Measurements from ENCODE around the gene TMEM51. TPM values are rescaled to one million over a fixed set of nuclear protein-coding genes. Genes with fewer than 3 reads are reported as not detected.

The TMEM51 gene
- total and polyA plus RNA-seq, 2 donors (not counting 1 experiment from before 2014, with no cell fraction given): 0.06 to 0.30 TPM

DNA sequence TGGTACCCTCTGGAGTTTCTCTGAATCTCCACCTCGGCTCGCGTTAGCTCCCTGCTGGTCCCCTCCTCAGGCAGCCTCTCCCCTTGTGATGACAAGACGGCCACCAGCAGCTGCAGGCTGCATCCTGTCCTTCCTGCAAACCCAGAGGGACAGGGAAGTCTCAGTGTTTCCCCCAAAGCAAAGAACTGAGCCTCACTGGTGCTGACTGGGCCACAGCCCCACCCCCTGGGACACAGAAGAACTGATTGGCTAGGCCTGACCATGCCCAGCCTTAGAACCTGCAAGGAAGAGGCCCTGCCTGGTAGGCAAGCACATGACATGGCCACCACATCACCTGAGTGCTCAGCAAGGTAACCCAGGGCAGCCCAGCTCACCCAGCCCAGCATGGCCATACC, 34.6 kb downstream of the TMEM51 start:
- no peak for ATAC-seq (ENCODE audit: low read depth)
- Histone ChIP-seq H3K27me3 (replicated peaks in 1 of 4; ENCODE audit: control extremely low read depth in 1 of 4, control insufficient read depth in 3 of 4, insufficient read depth in 4 of 4, low read length in 3 of 4) (no peaks in the 10 kb centered on the region), H3K79me2 (ENCODE audit: control insufficient read depth, insufficient read depth, low read length) (no peaks in the 10 kb centered on the region), H3K4me2 (replicated peaks; ENCODE audit: low read depth, low read length, poor library complexity, severe bottlenecking) (no peak overlapping the region), H3K9ac (ENCODE audit: low read length) (no peak overlapping the region), H3K4me1 (ENCODE audit: control insufficient read depth in 2 of 2, insufficient read depth in 2 of 2, low read length in 2 of 2) (no peaks in the 10 kb centered on the region), H3K4me3 (ENCODE audit: control extremely low read depth in 1 of 5, extremely low read depth in 1 of 5, insufficient read depth in 1 of 5, low read depth in 2 of 5, low read length in 4 of 5) (no peak overlapping the region), H3K27ac (ENCODE audit: low read length in 2 of 2) (no peak overlapping the region), H2AFZ (ENCODE audit: insufficient read depth, low read depth, low read length, poor library complexity, severe bottlenecking) (no peak overlapping the region), H3K9me3 (ENCODE audit: control extremely low read depth in 1 of 3, control insufficient read depth in 2 of 3, insufficient read depth in 1 of 3, low read length in 2 of 3) (no peaks in the 10 kb centered on the region), H3K36me3 (replicated peaks in 1 of 2; ENCODE audit: control extremely low read depth in 1 of 2, control insufficient read depth in 1 of 2, extremely low read depth in 1 of 2, insufficient read depth in 2 of 2, low read length in 1 of 2) (no peaks in the 10 kb centered on the region), H4K20me1 (ENCODE audit: control insufficient read depth, insufficient read depth, low read length, poor library complexity, severe bottlenecking) (no peaks in the 10 kb centered on the region)
- DNase-seq: no peak
- Mint-ChIP-seq H3K27ac (no peak overlapping the region), H3K27me3 (peaks cover 28% of the 10 kb centered on the region), H3K4me1 (no peaks in the 10 kb centered on the region), H3K9me3 (ENCODE audit: insufficient read depth) (no peaks in the 10 kb centered on the region), H3K4me3 (no peak overlapping the region)
- TF ChIP-seq, protein P1, sequence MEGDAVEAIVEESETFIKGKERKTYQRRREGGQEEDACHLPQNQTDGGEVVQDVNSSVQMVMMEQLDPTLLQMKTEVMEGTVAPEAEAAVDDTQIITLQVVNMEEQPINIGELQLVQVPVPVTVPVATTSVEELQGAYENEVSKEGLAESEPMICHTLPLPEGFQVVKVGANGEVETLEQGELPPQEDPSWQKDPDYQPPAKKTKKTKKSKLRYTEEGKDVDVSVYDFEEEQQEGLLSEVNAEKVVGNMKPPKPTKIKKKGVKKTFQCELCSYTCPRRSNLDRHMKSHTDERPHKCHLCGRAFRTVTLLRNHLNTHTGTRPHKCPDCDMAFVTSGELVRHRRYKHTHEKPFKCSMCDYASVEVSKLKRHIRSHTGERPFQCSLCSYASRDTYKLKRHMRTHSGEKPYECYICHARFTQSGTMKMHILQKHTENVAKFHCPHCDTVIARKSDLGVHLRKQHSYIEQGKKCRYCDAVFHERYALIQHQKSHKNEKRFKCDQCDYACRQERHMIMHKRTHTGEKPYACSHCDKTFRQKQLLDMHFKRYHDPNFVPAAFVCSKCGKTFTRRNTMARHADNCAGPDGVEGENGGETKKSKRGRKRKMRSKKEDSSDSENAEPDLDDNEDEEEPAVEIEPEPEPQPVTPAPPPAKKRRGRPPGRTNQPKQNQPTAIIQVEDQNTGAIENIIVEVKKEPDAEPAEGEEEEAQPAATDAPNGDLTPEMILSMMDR (IDR thresholded peaks at IDR 0.05): no peak
- no peak for TF ChIP-seq EZH2 (IDR thresholded peaks at IDR 0.05; ENCODE audit: borderline replicate concordance, insufficient read depth, low read depth, low read length, poor library complexity, severe bottlenecking)
- ChIA-PET CTCF (no interaction called here), POLR2A (no interaction called here)
- intact Hi-C loops (cut with micrococcal nuclease): no loop called here
- WGBS (ENCODE audit: insufficient coverage): 72% methylated on average over 4 of the region's 4 CpGs

- H3K4me1 Mint-ChIP-seq: no peaks in the 10 kb centered on the region
- Histone ChIP-seq H3K79me2 (ENCODE audit: control insufficient read depth, insufficient read depth, low read length) (no peaks in the 10 kb centered on the region), H3K4me3 (ENCODE audit: control extremely low read depth in 1 of 5, extremely low read depth in 1 of 5, insufficient read depth in 1 of 5, low read depth in 2 of 5, low read length in 4 of 5) (no peak overlapping the region), H3K9me3 (ENCODE audit: control extremely low read depth in 1 of 3, control insufficient read depth in 2 of 3, insufficient read depth in 1 of 3, low read length in 2 of 3) (no peaks in the 10 kb centered on the region), H2AFZ (ENCODE audit: insufficient read depth, low read depth, low read length, poor library complexity, severe bottlenecking) (no peak overlapping the region), H3K9ac (ENCODE audit: low read length) (no peak overlapping the region), H4K20me1 (ENCODE audit: control insufficient read depth, insufficient read depth, low read length, poor library complexity, severe bottlenecking) (no peaks in the 10 kb centered on the region), H3K4me1 (ENCODE audit: control insufficient read depth in 2 of 2, insufficient read depth in 2 of 2, low read length in 2 of 2) (no peaks in the 10 kb centered on the region), H3K27ac (ENCODE audit: low read length in 2 of 2) (no peak overlapping the region), H3K36me3 (replicated peaks in 1 of 2; ENCODE audit: control extremely low read depth in 1 of 2, control insufficient read depth in 1 of 2, extremely low read depth in 1 of 2, insufficient read depth in 2 of 2, low read length in 1 of 2) (no peaks in the 10 kb centered on the region), H3K27me3 (replicated peaks in 1 of 4; ENCODE audit: control extremely low read depth in 1 of 4, control insufficient read depth in 3 of 4, insufficient read depth in 4 of 4, low read length in 3 of 4) (no peaks in the 10 kb centered on the region), H3K4me2 (replicated peaks; ENCODE audit: low read depth, low read length, poor library complexity, severe bottlenecking) (no peak overlapping the region)
- no peaks in the 10 kb centered on the region for H3K9me3 Mint-ChIP-seq (ENCODE audit: insufficient read depth)
- DNase-seq: no peak
- peaks cover 22% of the 10 kb centered on the region for H3K27me3 Mint-ChIP-seq
- no peak overlapping the region for H3K4me3 Mint-ChIP-seq
- no peak overlapping the region for H3K27ac Mint-ChIP-seq
- intact Hi-C loops (cut with micrococcal nuclease): no loop called here
- POLR2A ChIA-PET: no interaction called here
- WGBS (ENCODE audit: insufficient coverage): no CpG with 5 or more reads among the region's 3 CpGs
- CTCF ChIA-PET: no interaction called here
- ATAC-seq (ENCODE audit: low read depth): no peak
- TF ChIP-seq, protein P1 (IDR thresholded peaks at IDR 0.05): no peak
- no peak for TF ChIP-seq EZH2 (IDR thresholded peaks at IDR 0.05; ENCODE audit: borderline replicate concordance, insufficient read depth, low read depth, low read length, poor library complexity, severe bottlenecking)
These were observed 35.1 kb downstream of the TMEM51 start for GRCh38 chr1:15188678-15189077.
